GM12872 (cell line): ENCODE data around the gene TSEN54.

Source experiments
- CTCF ChIP-seq: IDR thresholded peaks from 3 replicates; pipeline ENCODE4 v1.5.1; 2011; ENCODE audit warnings: low read depth, mild to moderate bottlenecking, low read length, moderate library complexity; ENCODE audit not compliant: insufficient read depth

TSEN54 gene

GRCh38 chr17:75553295-75554110, 37.2 kb downstream of the TSEN54 start:
- no peak for TF ChIP-seq CTCF

GRCh38 chr17:75555679-75556153, 39.4 kb downstream of the TSEN54 start:
- no peak for TF ChIP-seq CTCF

- TF ChIP-seq CTCF: no peak
These were observed 40.9 kb downstream of the TSEN54 start for GRCh38 chr17:75557075-75557851.

DNA sequence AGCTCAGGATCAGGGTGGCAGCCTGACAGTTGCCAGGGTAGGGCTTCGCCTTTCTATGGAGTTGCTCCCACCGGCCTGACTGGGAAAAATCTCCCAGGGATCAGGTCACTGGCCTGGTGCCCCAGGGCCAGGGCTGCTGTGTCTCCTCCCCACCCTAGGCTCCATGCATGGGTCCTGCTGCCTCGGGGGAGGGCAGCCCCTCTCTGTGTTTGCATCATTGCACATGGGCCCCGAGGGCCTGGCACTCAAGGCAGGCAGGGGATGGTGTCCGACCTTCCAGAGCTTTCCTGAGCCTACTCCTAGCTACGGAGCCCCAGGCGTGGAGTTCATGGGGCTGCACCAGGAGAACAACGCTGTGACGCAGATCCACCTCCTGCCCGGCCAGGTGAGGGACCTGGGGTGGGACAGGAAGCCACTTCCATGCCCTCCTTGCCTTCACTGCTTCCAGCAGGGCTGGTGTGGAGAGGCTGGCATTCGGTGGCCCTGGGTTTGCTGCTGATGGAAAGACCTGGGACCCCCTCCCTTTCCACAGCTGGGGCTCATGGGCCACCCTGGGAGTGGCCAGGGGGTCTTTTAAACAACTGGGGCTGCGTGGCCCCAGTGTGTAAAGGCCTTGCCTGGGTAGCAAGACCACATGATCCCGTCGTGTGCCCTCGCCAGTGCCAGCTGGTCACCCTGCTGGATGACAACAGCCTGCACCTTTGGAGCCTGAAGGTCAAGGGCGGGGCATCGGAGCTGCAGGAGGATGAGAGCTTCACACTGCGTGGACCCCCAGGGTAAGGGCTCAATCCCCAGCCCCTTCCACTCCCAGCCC, 41.7 kb downstream of the TSEN54 start:
- TF ChIP-seq CTCF: no peak

DNA sequence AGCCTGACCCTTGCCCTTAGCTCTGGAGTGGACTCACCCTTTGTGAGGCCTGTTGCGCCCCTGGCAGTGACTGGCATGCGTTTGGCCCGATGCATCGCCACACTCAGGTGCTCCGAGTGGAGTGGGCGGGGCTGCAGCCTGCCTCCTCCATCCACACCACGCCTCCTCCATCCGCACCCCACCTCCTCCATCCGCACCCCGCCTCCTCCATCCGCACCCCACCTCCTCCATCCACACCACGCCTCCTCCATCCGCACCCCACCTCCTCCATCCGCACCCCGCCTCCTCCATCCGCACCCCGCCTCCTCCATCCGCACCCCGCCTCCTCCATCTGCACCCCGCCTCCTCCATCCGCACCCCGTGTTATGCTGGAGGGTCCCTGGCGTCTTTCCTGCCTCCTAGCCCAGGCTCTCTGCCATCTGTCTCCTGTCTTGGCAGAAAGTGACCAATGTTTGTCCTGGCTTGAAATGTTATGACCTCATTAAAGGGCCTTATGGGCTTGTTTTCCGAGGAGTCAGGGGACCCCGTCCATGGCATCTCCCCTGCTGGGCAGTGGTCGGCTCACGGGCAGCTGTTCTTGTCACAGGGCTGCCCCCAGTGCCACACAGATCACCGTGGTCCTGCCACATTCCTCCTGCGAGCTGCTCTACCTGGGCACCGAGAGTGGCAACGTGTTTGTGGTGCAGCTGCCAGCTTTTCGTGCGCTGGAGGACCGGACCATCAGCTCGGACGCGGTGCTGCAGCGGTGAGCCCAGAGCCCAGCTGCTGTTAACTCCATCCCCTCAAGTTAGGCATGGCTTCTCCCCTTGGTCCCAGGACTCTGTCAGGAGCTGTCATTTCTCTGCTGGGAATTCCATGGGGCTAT, 42.6 kb downstream of the TSEN54 start:
- TF ChIP-seq CTCF: no peak

DNA sequence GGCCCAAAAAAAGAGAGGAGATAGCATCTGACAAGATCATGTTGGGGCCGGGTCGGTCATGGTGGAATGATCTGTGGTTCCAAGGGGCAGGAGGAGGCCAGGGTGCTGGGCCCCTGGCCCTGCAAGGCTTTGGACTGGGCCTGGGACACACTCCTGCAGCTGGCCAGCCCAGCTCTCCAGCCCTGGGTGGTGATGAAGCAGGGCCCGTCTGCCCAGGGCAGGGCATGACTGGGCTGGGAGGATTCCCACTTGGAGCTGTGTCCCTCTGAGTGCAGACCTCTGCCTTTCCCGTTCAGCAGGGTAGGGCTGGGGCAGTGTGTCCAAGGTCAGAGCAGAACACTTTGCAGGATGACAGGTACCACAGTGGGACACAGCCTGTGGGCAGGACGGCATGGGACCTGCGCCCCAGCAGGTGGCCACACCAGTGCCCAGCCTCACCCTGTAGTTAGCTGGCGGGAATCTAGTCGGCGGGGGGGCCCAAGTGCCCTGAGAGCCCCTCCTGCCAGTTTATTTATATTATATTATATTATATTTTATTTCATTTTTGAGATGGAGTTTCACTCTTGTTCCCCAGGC, 43.7 kb downstream of the TSEN54 start:
- TF ChIP-seq CTCF: no peak
